Adipocyte (in vitro differentiated cells): ENCODE data around the gene MEIG1.
"Not testable (repeated sequence)": the region's sequence is repeated elsewhere in the genome, so short reads cannot be mapped to it uniquely, and the experiment has no call there.

ENCODE experiments used
- DNase-seq: peaks from one replicate; pipeline ENCODE4 v3.0.0-alpha.2; 2015; ENCODE audit warnings: low read depth
- H3K27me3 ChIP-seq: replicated peaks from 2 replicates; pipeline ENCODE4 v1.7.0; 2013; ENCODE audit warnings: mild to moderate bottlenecking, low read length, moderate library complexity; ENCODE audit not compliant: control insufficient read depth, insufficient read depth
- H3K36me3 ChIP-seq: 2 replicates; pipeline ENCODE4 v1.7.0; 2013; ENCODE audit warnings: low read length, mild to moderate bottlenecking, moderate library complexity; ENCODE audit not compliant: control insufficient read depth, insufficient read depth, severe bottlenecking
- H3K4me1 ChIP-seq: 2 replicates; pipeline ENCODE4 v1.7.0; 2013; ENCODE audit warnings: mild to moderate bottlenecking, low read length, moderate library complexity; ENCODE audit not compliant: control insufficient read depth, insufficient read depth
- H3K4me3 ChIP-seq: 2 replicates; pipeline ENCODE4 v1.7.0; 2013; ENCODE audit warnings: mild to moderate bottlenecking, low read length, moderate library complexity
- H3K9ac ChIP-seq: 2 replicates; pipeline ENCODE4 v1.7.0; 2013; ENCODE audit warnings: mild to moderate bottlenecking, low read length, moderate library complexity
- H3K9me3 ChIP-seq: 2 replicates; pipeline ENCODE4 v1.7.0; 2013; ENCODE audit warnings: mild to moderate bottlenecking, low read length, moderate library complexity; ENCODE audit not compliant: control insufficient read depth

The MEIG1 gene

GRCh38 chr10:14995964-14996565 is 36.9 kb downstream of the MEIG1 start:
- Histone ChIP-seq H3K9ac (no peak overlapping the region), H3K36me3 (no peaks in the 10 kb centered on the region), H3K9me3 (no peaks in the 10 kb centered on the region), H3K27me3 (peaks cover 3% of the 10 kb centered on the region), H3K4me1 (no peaks in the 10 kb centered on the region), H3K4me3 (no peak overlapping the region)
- peak; percentile 48 for DNase-seq

GRCh38 chr10:15013530-15013929 is 54.3 kb downstream of the MEIG1 start:
- H3K36me3 ChIP-seq, H3K9ac ChIP-seq, H3K4me3 ChIP-seq, DNase-seq, H3K4me1 ChIP-seq, H3K9me3 ChIP-seq: not testable (repeated sequence)
- peaks cover 14% of the 10 kb centered on the region for H3K27me3 ChIP-seq

GRCh38 chr10:15015451-15015850 is 56.3 kb downstream of the MEIG1 start:
- Histone ChIP-seq H3K27me3 (peaks cover 14% of the 10 kb centered on the region), H3K36me3 (no peaks in the 10 kb centered on the region), H3K4me1 (no peaks in the 10 kb centered on the region), H3K4me3 (no peak overlapping the region), H3K9ac (no peak overlapping the region), H3K9me3 (no peaks in the 10 kb centered on the region)
- no peak for DNase-seq

- H3K27me3 ChIP-seq, DNase-seq, H3K4me3 ChIP-seq, H3K9me3 ChIP-seq, H3K9ac ChIP-seq, H3K36me3 ChIP-seq, H3K4me1 ChIP-seq: not testable (repeated sequence)
These were observed 61.8 kb downstream of the MEIG1 start for GRCh38 chr10:15020966-15021365.
